Measurements from ENCODE around the gene NAGLU. TPM values are rescaled to one million over a fixed set of nuclear protein-coding genes. Genes with fewer than 3 reads are reported as not detected.

NAGLU gene
- total and polyA plus RNA-seq, 2 of the 13 experiments (the other 11 are each of a cell fraction or from before 2014, with no cell fraction given) = 28.2 to 40.1 TPM

GRCh38 chr17:42566883-42567573, 31.0 kb downstream of the NAGLU start, which contains the start of gene MLX (continued):
- TF ChIP-seq POLR2A (IDR thresholded peaks at IDR 0.05; ENCODE audit: insufficient read depth in 1 of 2, low read depth in 2 of 2, low read length in 2 of 2) (peak in 1 of 2 experiments; percentile 60; a peak in 2 of 4 replicates), SMAD3 (CRISPR knock-in tag; IDR thresholded peaks at IDR 0.05) (0 out of 2 replicates have a peak, but pooled peaks have one; percentile 43), ZNF124 (CRISPR knock-in tag; IDR thresholded peaks at IDR 0.05) (0 out of 2 replicates have a peak, but pooled peaks have one; percentile 77), ZNF766 (CRISPR knock-in tag; IDR thresholded peaks at IDR 0.05; ENCODE audit: borderline replicate concordance) (no peak; the same call in 1 of the 2 replicates), ZNF451 (CRISPR knock-in tag; IDR thresholded peaks at IDR 0.05) (peak; percentile 91; the same call in 1 of the 2 replicates), ZBTB46 (CRISPR knock-in tag; IDR thresholded peaks at IDR 0.05; ENCODE audit: borderline replicate concordance) (0 out of 2 replicates have a peak, but pooled peaks have one; percentile 65), ZBTB3 (CRISPR knock-in tag; IDR thresholded peaks at IDR 0.05; ENCODE audit: borderline replicate concordance, low read depth) (peak; percentile 81; the same call in 1 of the 2 replicates), BRD4 (CRISPR knock-in tag; IDR thresholded peaks at IDR 0.05) (no peak; the same call in 1 of the 2 replicates), NFE2L2 (IDR thresholded peaks at IDR 0.05; ENCODE audit: low read length) (no peak), HIC2 (CRISPR knock-in tag; IDR thresholded peaks at IDR 0.05; ENCODE audit: low read depth) (peak; percentile 90), HNF1A (IDR thresholded peaks at IDR 0.05; ENCODE audit: low read depth) (no peak), HNF1A (CRISPR knock-in tag; IDR thresholded peaks at IDR 0.05; ENCODE audit: borderline replicate concordance) (peak; percentile 88), ZNF891 (CRISPR knock-in tag; IDR thresholded peaks at IDR 0.05) (no peak; the same call in 1 of the 2 replicates), ZNF563 (CRISPR knock-in tag; IDR thresholded peaks at IDR 0.05) (peak; percentile 51; the same call in 1 of the 2 replicates), RXRA (CRISPR knock-in tag; IDR thresholded peaks at IDR 0.05) (peak; percentile 84), POLR2AphosphoS2 (IDR thresholded peaks at IDR 0.05; ENCODE audit: low read depth, low read length) (peak; percentile 87), ZBED4 (CRISPR knock-in tag; IDR thresholded peaks at IDR 0.05; ENCODE audit: borderline replicate concordance) (peak; percentile 100)

Data from HepG2 (cell line).